22Rv1 (cell line): ENCODE results near the gene MEIS2.

Source experiments
- ZFX ChIP-seq: fragments of 450-650 bp; IDR thresholded peaks from 2 replicates; pipeline ENCODE4 v1.6.1; 2017; ENCODE audit warnings: antibody characterized with exemption, borderline replicate concordance
- TF ChIP-seq, protein P1 (sequence below): fragments of 450-650 bp; IDR thresholded peaks from 2 replicates; pipeline ENCODE4 v1.5.1; 2017; ENCODE audit warnings: mild to moderate bottlenecking

DNA sequence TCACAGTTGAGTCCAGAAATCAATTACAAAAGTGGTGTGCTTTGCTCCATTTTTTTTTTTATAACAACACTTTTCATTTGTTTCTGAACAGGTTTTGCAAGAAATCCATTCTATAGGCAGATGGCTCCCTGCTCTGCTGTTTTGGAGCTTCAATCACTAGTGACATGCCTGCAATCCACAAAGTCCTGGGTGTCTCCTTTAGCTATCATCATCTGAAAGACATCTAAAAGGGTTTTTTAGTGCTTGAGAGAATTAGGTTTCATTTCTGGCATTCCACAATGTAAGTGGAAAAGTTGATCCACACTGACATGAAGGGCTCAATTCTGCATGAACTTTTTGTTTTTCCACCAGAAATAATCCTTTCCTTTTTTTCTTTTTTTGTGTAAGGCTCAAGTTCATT lies 24.0 kb upstream of the MEIS2 start:
- TF ChIP-seq, protein P1, sequence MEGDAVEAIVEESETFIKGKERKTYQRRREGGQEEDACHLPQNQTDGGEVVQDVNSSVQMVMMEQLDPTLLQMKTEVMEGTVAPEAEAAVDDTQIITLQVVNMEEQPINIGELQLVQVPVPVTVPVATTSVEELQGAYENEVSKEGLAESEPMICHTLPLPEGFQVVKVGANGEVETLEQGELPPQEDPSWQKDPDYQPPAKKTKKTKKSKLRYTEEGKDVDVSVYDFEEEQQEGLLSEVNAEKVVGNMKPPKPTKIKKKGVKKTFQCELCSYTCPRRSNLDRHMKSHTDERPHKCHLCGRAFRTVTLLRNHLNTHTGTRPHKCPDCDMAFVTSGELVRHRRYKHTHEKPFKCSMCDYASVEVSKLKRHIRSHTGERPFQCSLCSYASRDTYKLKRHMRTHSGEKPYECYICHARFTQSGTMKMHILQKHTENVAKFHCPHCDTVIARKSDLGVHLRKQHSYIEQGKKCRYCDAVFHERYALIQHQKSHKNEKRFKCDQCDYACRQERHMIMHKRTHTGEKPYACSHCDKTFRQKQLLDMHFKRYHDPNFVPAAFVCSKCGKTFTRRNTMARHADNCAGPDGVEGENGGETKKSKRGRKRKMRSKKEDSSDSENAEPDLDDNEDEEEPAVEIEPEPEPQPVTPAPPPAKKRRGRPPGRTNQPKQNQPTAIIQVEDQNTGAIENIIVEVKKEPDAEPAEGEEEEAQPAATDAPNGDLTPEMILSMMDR: no peak
- no peak for TF ChIP-seq ZFX
